WTC11 (cell line): Measurements from ENCODE around the gene SLC17A9.

Source experiments
- CBFB ChIP-seq: sonication (generic); formaldehyde crosslinking; IDR thresholded peaks from 2 replicates; pipeline ENCODE4 v1.8.1; 2022; ENCODE audit warnings: mild to moderate bottlenecking, low read depth, missing genetic modification reagents
- NFE2L1 ChIP-seq: sonication (generic); formaldehyde crosslinking; IDR thresholded peaks from 2 replicates; pipeline ENCODE4 v1.8.1; 2023; ENCODE audit warnings: missing genetic modification reagents
- SP1 ChIP-seq: sonication (generic); formaldehyde crosslinking; conservative IDR thresholded peaks from 2 replicates; pipeline ENCODE4 v1.8.1; 2022; ENCODE audit warnings: missing genetic modification reagents
- TF ChIP-seq, protein P1 (sequence below): fragments of 200-600 bp; IDR thresholded peaks from 2 replicates; pipeline ENCODE4 v1.8.0; 2022; ENCODE audit warnings: antibody characterized with exemption
- TF ChIP-seq, protein P2 (sequence below): sonication (generic); formaldehyde crosslinking; IDR thresholded peaks from 2 replicates; pipeline ENCODE4 v1.8.0; 2022; ENCODE audit warnings: missing genetic modification reagents

DNA sequence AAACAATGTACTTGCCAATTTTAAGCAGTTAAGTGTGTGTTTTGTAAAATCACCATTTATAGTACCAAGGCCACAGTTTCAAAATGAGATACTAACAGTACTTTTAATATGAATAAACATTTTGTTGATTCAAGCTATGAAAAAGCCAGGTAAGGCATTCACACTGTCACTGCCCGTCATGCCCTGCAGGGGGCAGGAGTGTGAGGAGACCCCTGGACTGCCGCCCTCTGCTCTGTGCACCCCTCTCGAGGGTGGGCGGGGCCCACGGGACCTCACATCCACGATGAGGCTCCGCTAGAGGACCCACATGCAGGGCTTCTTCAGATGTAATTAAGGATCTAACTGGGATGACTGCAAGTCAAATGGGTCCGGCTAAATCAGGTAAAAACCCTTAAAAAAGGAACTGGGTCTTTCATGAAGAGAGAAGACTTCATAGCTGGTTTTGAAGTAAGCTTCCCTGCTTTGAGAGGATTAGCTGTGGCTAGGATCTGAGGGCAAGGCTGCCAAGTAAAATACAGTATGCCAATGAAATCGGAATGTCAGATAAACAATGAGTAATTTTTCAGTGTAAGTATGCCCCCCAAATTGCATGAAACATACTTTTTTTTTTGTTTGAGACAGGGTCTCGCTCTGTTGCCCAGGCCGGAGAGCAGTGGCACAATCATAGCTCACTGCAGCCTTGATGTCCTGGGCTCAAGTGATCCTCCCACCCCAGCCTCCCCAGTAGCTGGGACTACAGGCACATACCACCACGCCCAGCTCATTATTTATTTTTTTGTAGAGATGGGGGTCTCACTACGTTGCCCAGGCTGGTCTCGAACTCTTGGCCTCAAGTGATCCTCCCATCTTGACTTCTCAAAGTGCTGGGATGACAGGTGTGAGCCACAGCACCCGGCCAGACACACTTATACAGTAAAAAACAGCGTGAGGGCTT is 44.9 kb upstream of the SLC17A9 start:
- TF ChIP-seq SP1: no peak
- TF ChIP-seq, protein P1, sequence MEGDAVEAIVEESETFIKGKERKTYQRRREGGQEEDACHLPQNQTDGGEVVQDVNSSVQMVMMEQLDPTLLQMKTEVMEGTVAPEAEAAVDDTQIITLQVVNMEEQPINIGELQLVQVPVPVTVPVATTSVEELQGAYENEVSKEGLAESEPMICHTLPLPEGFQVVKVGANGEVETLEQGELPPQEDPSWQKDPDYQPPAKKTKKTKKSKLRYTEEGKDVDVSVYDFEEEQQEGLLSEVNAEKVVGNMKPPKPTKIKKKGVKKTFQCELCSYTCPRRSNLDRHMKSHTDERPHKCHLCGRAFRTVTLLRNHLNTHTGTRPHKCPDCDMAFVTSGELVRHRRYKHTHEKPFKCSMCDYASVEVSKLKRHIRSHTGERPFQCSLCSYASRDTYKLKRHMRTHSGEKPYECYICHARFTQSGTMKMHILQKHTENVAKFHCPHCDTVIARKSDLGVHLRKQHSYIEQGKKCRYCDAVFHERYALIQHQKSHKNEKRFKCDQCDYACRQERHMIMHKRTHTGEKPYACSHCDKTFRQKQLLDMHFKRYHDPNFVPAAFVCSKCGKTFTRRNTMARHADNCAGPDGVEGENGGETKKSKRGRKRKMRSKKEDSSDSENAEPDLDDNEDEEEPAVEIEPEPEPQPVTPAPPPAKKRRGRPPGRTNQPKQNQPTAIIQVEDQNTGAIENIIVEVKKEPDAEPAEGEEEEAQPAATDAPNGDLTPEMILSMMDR: peak; percentile 63
- TF ChIP-seq NFE2L1 (CRISPR knock-in tag): no peak
- TF ChIP-seq, protein P2, sequence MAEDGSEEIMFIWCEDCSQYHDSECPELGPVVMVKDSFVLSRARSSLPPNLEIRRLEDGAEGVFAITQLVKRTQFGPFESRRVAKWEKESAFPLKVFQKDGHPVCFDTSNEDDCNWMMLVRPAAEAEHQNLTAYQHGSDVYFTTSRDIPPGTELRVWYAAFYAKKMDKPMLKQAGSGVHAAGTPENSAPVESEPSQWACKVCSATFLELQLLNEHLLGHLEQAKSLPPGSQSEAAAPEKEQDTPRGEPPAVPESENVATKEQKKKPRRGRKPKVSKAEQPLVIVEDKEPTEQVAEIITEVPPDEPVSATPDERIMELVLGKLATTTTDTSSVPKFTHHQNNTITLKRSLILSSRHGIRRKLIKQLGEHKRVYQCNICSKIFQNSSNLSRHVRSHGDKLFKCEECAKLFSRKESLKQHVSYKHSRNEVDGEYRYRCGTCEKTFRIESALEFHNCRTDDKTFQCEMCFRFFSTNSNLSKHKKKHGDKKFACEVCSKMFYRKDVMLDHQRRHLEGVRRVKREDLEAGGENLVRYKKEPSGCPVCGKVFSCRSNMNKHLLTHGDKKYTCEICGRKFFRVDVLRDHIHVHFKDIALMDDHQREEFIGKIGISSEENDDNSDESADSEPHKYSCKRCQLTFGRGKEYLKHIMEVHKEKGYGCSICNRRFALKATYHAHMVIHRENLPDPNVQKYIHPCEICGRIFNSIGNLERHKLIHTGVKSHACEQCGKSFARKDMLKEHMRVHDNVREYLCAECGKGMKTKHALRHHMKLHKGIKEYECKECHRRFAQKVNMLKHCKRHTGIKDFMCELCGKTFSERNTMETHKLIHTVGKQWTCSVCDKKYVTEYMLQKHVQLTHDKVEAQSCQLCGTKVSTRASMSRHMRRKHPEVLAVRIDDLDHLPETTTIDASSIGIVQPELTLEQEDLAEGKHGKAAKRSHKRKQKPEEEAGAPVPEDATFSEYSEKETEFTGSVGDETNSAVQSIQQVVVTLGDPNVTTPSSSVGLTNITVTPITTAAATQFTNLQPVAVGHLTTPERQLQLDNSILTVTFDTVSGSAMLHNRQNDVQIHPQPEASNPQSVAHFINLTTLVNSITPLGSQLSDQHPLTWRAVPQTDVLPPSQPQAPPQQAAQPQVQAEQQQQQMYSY (CRISPR knock-in tag): no peak
- TF ChIP-seq CBFB (CRISPR knock-in tag): no peak
